Adrenal gland (tissue), 5 donors: ENCODE results near the gene C3orf70.

Source experiments
- POLR2A ChIP-seq, 2 donors: fragments of 450-650 bp; IDR thresholded peaks; one replicate each; pipeline ENCODE4 v1.6.1; 2017; ENCODE audit warnings: antibody characterized with exemption in 2 of 2, mild to moderate bottlenecking in 2 of 2, moderate library complexity in 1 of 2
- TF ChIP-seq, protein P1 (sequence below), 6 experiments: fragments of 450-650 bp in 4 of 6; fragments of 200-600 bp in 2 of 6; sonication (generic) in 1 of 6; IDR thresholded peaks; 1 replicate in 5 of 6; 2 replicates in 1 of 6; pipeline versions ENCODE4 v1.5.1 to v1.8.0; 2016 to 2021; ENCODE audit warnings: antibody characterized with exemption in 6 of 6, mild to moderate bottlenecking in 2 of 6, moderate library complexity in 1 of 6
- donor health status: DM: no; HTN: no; CAD: no.

DNA sequence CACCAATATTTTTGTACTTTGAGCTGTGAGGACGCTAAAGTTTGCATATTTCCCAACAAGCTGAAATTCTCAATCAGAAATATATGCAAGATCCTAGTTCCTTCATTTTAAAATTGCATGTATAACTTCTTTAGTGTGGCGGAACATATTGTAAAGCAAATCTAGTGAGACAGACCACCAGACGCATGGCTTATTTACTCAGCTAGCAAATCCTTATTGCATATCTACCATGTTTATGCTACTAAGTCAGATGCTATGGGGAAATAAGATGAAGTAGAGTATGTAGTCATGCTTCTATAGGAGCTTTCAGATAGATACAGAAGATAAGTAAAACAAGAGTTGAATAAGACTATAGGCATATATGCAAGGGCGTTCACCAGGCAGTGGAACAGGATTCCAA lies 62.0 kb downstream of the C3orf70 start:
- TF ChIP-seq, protein P1, sequence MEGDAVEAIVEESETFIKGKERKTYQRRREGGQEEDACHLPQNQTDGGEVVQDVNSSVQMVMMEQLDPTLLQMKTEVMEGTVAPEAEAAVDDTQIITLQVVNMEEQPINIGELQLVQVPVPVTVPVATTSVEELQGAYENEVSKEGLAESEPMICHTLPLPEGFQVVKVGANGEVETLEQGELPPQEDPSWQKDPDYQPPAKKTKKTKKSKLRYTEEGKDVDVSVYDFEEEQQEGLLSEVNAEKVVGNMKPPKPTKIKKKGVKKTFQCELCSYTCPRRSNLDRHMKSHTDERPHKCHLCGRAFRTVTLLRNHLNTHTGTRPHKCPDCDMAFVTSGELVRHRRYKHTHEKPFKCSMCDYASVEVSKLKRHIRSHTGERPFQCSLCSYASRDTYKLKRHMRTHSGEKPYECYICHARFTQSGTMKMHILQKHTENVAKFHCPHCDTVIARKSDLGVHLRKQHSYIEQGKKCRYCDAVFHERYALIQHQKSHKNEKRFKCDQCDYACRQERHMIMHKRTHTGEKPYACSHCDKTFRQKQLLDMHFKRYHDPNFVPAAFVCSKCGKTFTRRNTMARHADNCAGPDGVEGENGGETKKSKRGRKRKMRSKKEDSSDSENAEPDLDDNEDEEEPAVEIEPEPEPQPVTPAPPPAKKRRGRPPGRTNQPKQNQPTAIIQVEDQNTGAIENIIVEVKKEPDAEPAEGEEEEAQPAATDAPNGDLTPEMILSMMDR (IDR thresholded peaks at IDR 0.05), result no peak
- no peak for TF ChIP-seq POLR2A (IDR thresholded peaks at IDR 0.05)
